Spleen (tissue), 7 donors: Measurements from ENCODE around the gene CHKA.

Experiments
- POLR2AphosphoS5 ChIP-seq, 3 donors: sonication (generic); formaldehyde crosslinking; IDR thresholded peaks; one replicate each; pipeline ENCODE4 v1.5.1; 2017; ENCODE audit warnings: antibody characterized with exemption in 3 of 3
- TF ChIP-seq, protein P1 (sequence below), 11 experiments: fragments of 200-600 bp in 7 of 11; fragments of 450-650 bp in 4 of 11; sonication (generic) in 4 of 11; IDR thresholded peaks in 8 of 11; conservative IDR thresholded peaks in 3 of 11; 1 replicate in 7 of 11; 2 replicates in 4 of 11; pipeline versions ENCODE4 v1.4.0 to v1.8.0; 2016 to 2021; ENCODE audit warnings: antibody characterized with exemption in 11 of 11, inconsistent platforms in 4 of 11, mild to moderate bottlenecking in 1 of 11
- donor health status: DM: no; HTN: no; CAD: no; lungs with moderate emphysema.
- donor health status: DM: no; HTN: no; CAD: no.
- donor health status: DM: no; HTN: no; CAD: no.

DNA sequence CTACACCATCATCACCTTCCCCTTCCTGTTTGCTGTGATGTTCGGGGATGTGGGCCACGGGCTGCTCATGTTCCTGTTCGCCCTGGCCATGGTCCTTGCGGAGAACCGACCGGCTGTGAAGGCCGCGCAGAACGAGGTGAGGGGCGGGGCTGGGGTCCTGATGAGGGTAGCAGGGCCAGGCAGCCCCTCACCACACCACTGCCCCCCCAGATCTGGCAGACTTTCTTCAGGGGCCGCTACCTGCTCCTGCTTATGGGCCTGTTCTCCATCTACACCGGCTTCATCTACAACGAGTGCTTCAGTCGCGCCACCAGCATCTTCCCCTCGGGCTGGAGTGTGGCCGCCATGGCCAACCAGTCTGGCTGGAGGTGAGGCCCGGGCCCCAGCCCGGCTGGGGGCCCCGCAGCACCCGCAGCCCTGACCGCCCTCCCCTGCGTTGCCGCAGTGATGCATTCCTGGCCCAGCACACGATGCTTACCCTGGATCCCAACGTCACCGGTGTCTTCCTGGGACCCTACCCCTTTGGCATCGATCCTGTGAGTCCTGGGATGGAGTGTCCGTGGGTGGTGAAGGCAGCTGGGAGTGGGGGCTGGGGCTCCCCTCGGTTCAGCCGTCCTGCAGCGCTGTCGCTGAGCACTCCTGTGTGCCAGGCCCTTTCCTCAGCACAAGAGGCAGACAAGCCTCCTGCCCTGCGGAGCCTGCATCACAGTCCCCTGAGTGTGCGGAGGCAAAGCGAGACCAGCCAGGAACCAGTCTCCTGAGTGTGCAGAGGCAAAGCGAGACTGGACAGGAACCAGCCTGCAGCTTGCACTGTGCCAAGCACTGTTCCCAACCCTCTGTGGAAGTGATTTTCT is 73.5 kb downstream of the CHKA start:
- TF ChIP-seq POLR2AphosphoS5 (IDR thresholded peaks at IDR 0.05) = peak; percentile 10 to 61 (median 25)
- TF ChIP-seq, protein P1, sequence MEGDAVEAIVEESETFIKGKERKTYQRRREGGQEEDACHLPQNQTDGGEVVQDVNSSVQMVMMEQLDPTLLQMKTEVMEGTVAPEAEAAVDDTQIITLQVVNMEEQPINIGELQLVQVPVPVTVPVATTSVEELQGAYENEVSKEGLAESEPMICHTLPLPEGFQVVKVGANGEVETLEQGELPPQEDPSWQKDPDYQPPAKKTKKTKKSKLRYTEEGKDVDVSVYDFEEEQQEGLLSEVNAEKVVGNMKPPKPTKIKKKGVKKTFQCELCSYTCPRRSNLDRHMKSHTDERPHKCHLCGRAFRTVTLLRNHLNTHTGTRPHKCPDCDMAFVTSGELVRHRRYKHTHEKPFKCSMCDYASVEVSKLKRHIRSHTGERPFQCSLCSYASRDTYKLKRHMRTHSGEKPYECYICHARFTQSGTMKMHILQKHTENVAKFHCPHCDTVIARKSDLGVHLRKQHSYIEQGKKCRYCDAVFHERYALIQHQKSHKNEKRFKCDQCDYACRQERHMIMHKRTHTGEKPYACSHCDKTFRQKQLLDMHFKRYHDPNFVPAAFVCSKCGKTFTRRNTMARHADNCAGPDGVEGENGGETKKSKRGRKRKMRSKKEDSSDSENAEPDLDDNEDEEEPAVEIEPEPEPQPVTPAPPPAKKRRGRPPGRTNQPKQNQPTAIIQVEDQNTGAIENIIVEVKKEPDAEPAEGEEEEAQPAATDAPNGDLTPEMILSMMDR (IDR thresholded peaks at IDR 0.05 in 8 of 11, conservative IDR thresholded peaks at IDR 0.05 in 3 of 11) = no peak
